Measurements from ENCODE around the gene SP3. TPM values are rescaled to one million over a fixed set of nuclear protein-coding genes. Genes with fewer than 3 reads are reported as not detected.
A peak's percentile ranks its signal among the peaks of the same experiment; 100 is the strongest.

Gene SP3
- total and polyA plus RNA-seq, 10 donors, result 17.4 to 140 (median 99.0) TPM

DNA sequence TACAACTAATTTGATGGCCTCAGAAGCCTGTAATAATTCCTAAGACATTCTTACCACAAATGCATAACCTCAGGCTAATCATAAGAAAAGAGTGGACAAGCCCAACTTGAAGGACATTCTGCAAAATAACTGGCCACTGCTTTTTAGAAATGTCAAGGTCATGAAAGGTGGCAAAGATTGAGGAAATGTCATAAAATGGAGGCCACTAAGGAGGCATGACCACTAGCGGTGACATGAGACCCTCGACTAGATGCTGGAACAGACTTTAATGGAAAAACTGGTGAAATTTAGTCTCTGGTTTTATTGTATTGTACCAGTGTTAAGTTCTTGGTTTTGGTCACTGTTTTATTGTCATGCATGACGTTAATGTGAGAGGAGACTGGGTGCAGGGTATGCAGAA lies 78.6 kb downstream of the SP3 start:
- TF ChIP-seq, protein P1, sequence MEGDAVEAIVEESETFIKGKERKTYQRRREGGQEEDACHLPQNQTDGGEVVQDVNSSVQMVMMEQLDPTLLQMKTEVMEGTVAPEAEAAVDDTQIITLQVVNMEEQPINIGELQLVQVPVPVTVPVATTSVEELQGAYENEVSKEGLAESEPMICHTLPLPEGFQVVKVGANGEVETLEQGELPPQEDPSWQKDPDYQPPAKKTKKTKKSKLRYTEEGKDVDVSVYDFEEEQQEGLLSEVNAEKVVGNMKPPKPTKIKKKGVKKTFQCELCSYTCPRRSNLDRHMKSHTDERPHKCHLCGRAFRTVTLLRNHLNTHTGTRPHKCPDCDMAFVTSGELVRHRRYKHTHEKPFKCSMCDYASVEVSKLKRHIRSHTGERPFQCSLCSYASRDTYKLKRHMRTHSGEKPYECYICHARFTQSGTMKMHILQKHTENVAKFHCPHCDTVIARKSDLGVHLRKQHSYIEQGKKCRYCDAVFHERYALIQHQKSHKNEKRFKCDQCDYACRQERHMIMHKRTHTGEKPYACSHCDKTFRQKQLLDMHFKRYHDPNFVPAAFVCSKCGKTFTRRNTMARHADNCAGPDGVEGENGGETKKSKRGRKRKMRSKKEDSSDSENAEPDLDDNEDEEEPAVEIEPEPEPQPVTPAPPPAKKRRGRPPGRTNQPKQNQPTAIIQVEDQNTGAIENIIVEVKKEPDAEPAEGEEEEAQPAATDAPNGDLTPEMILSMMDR (IDR thresholded peaks at IDR 0.05 in 8 of 11, conservative IDR thresholded peaks at IDR 0.05 in 3 of 11), result no peak
- TF ChIP-seq POLR2AphosphoS5 (IDR thresholded peaks at IDR 0.05), result no peak
- no peak for TF ChIP-seq POLR2A (IDR thresholded peaks at IDR 0.05)
- no peak overlapping the region for H3K4me3 ChIP-seq
- intact Hi-C loops (cut with DNase I; ENCODE audit: low total_unique reads), result no loop called here
- H3K27ac ChIP-seq, result no peak overlapping the region
- no peaks in the 10 kb centered on the region for H3K27me3 ChIP-seq (replicated peaks in 1 of 7)
- 88 to 98% (median 93%) methylated on average over 3 of the region's 3 CpGs for WGBS, 5 donors
- no peak for DNase-seq
- H3K4me1 ChIP-seq, result peaks cover 0 to 8% (median 3%) of the 10 kb centered on the region in 6 donors
- H3K36me3 ChIP-seq, result no peaks in the 10 kb centered on the region
- H3K9me3 ChIP-seq, result peaks cover 3 to 33% (median 22%) of the 10 kb centered on the region in 8 donors

DNA sequence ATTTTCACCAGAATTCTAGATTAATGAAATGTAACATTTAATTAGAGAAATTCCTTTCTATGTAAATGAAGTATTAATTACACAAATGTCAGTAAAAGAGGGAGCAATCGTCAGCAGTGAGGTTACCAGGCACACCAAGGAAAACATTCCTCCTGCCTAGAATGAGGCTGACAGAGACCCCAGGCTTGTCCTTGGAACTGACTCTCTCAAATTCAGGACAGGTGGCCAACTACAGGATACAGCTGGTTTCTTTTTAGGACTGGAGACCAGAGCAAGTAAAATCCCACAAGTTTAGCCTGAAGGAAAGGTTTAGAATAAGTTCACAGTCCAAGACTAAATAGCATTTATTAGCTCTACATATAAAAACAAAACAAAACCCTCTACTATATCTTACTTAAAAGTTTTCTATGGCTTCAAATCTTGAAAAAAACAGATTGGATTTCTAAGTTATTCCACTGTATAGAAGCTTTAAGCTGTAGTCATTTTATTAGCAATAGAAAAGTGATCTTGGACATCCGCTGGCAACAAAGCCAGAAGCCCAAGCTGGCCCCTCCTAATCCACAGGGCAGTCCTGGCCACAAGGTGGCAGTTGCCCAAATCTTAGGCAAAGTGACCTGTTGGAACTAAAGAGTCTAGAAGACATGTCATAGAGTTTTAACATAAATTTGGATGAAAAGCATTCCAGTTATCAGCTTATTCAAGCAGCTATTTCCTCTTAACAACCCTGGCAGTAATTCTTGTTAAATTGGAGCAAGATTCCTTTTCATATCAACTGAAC lies 81.0 kb downstream of the SP3 start:
- no peak overlapping the region for H3K4me3 ChIP-seq
- peaks cover 0 to 17% (median 3%) of the 10 kb centered on the region in 6 donors for H3K4me1 ChIP-seq
- H3K9me3 ChIP-seq, result peaks cover 0 to 18% (median 9%) of the 10 kb centered on the region in 8 donors
- peak; percentile 77 for DNase-seq
- 73 to 87% (median 83%) methylated on average over 2 of the region's 2 CpGs for WGBS, 5 donors
- intact Hi-C loops (cut with DNase I; ENCODE audit: low total_unique reads), result no loop called here
- H3K27ac ChIP-seq, result no peak overlapping the region
- H3K27me3 ChIP-seq (replicated peaks in 1 of 7), result peaks cover 0 to 2% (median 0%) of the 10 kb centered on the region in 7 donors
- no peaks in the 10 kb centered on the region for H3K36me3 ChIP-seq
- TF ChIP-seq POLR2A (IDR thresholded peaks at IDR 0.05), result no peak
- peak in 1 of 3 donors; percentile 33 for TF ChIP-seq POLR2AphosphoS5 (IDR thresholded peaks at IDR 0.05)
- TF ChIP-seq, protein P1 (IDR thresholded peaks at IDR 0.05 in 8 of 11, conservative IDR thresholded peaks at IDR 0.05 in 3 of 11), result peak; percentile 21 to 81 (median 67)

- DNase-seq, result no peak
- TF ChIP-seq POLR2AphosphoS5 (IDR thresholded peaks at IDR 0.05) (no peak), POLR2A (IDR thresholded peaks at IDR 0.05) (no peak)
- TF ChIP-seq, protein P1 (IDR thresholded peaks at IDR 0.05 in 8 of 11, conservative IDR thresholded peaks at IDR 0.05 in 3 of 11), result no peak
- no peak overlapping the region for H3K4me3 ChIP-seq
- peaks cover 0 to 8% (median 0%) of the 10 kb centered on the region in 7 donors for H3K27me3 ChIP-seq (replicated peaks in 1 of 7)
- H3K27ac ChIP-seq, result no peak overlapping the region
- 57 to 76% (median 69%) methylated on average over 3 of the region's 3 CpGs for WGBS, 5 donors
- intact Hi-C loops (cut with DNase I; ENCODE audit: low total_unique reads), result no loop called here
- peaks cover 0 to 4% (median 0%) of the 10 kb centered on the region in 8 donors for H3K9me3 ChIP-seq
- H3K36me3 ChIP-seq, result no peaks in the 10 kb centered on the region
- H3K4me1 ChIP-seq, result peaks cover 0 to 17% (median 3%) of the 10 kb centered on the region in 6 donors
Measured at GRCh38 chr2:173881886-173882285, 83.3 kb downstream of the SP3 start.

GRCh38 chr2:173881461-173881860 lies 83.7 kb downstream of the SP3 start:
- Histone ChIP-seq H3K27me3 (replicated peaks in 1 of 7) (peaks cover 0 to 9% (median 0%) of the 10 kb centered on the region in 7 donors), H3K4me3 (no peak overlapping the region), H3K27ac (no peak overlapping the region), H3K9me3 (peaks cover 0 to 4% (median 0%) of the 10 kb centered on the region in 8 donors), H3K36me3 (no peaks in the 10 kb centered on the region), H3K4me1 (peaks cover 0 to 17% (median 3%) of the 10 kb centered on the region in 6 donors)
- TF ChIP-seq, protein P1 (IDR thresholded peaks at IDR 0.05 in 8 of 11, conservative IDR thresholded peaks at IDR 0.05 in 3 of 11), result no peak
- TF ChIP-seq POLR2A (IDR thresholded peaks at IDR 0.05) (no peak), POLR2AphosphoS5 (IDR thresholded peaks at IDR 0.05) (no peak)
- WGBS, 5 donors, result 13 to 24% (median 18%) methylated on average over 4 of the region's 4 CpGs
- no peak for DNase-seq
- intact Hi-C loops (cut with DNase I; ENCODE audit: low total_unique reads), result no loop called here
